T-helper 1 cell treated with Interleukin-12 subunit alpha and Interleukin-12 subunit beta and Interleukin-4 antibody, amounts not matched to agents 30 μg/mL and 1 μg/mL, for 36 hours (primary cell): ENCODE measurements around the gene NFYA.
"Not testable (repeated sequence)": the region's sequence is repeated elsewhere in the genome, so short reads cannot be mapped to it uniquely, and the experiment has no call there.

Experiments
- H3K27ac Mint-ChIP-seq: one replicate; pipeline ENCODE4 v1.8.0; 2021; ENCODE audit warnings: mild to moderate bottlenecking, mixed read lengths
- H3K27me3 Mint-ChIP-seq: one replicate; pipeline ENCODE4 v1.8.0; 2021; ENCODE audit warnings: low read depth, mixed read lengths
- H3K36me3 Mint-ChIP-seq: one replicate; pipeline ENCODE4 v1.8.0; 2021; ENCODE audit warnings: low read depth, mixed read lengths
- H3K4me1 Mint-ChIP-seq: one replicate; pipeline ENCODE4 v1.8.0; 2021; ENCODE audit warnings: low read depth, mixed read lengths
- H3K4me3 Mint-ChIP-seq: one replicate; pipeline ENCODE4 v1.8.0; 2021; ENCODE audit warnings: mild to moderate bottlenecking, moderate library complexity, mixed read lengths
- H3K9me3 Mint-ChIP-seq: one replicate; pipeline ENCODE4 v1.8.0; 2021; ENCODE audit warnings: mixed read lengths

NFYA gene

DNA sequence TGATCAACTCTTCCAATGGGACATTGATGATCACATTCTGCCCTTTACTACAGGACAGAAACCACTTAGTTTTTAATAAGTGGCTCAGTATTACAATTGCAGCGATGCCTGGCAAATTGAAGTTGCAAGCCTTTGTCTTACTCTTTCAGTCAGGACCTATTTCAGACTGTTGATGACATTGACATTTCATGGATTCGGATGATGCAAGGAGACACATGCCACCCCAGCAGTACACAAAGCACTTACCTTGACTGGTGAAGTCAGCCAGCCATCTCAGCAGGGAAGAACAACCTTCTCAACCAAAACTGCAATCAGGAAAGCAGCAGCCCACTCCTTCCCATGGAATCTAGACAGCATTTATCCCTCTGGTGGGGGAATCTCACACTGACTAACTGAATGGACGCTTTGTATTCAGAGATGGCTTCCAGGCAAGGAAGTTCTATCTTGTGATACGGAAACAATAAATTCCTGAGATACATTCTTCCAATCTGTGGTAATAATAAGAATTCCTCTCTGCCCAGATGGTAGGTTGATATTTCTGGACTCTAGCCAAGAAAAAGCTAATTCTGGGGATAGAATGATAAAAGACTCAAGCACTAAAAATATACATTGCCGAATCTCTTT, 24.8 kb downstream of the NFYA start:
- H3K9me3 Mint-ChIP-seq: no peaks in the 10 kb centered on the region
- no peaks in the 10 kb centered on the region for H3K27me3 Mint-ChIP-seq
- H3K4me3 Mint-ChIP-seq: no peak overlapping the region
- H3K27ac Mint-ChIP-seq: no peak overlapping the region
- H3K4me1 Mint-ChIP-seq: peaks cover 2% of the 10 kb centered on the region
- peaks cover 58% of the 10 kb centered on the region for H3K36me3 Mint-ChIP-seq

DNA sequence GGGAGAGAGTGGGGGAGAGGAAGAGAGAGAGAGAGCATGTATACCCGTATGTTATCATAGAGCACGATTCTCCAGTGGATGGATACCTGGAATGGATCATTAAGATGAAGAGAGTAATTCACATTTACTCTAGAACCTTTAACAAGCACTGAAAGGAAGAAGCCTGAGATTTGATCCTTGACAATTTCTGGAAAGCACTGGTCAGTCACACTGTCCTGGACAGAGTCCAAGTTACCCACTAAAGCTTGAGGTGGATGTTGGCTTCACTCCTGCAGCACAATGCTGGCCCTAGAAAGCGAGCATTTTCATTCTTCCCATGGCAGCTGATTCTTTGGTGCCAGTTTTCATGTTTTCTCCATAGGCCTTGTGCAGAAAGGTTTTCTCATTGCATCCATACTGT, 25.6 kb downstream of the NFYA start:
- Mint-ChIP-seq H3K4me3 (no peak overlapping the region), H3K27ac (no peak overlapping the region), H3K9me3 (no peaks in the 10 kb centered on the region), H3K27me3 (no peaks in the 10 kb centered on the region), H3K4me1 (peaks cover 2% of the 10 kb centered on the region), H3K36me3 (peaks cover 57% of the 10 kb centered on the region)

DNA sequence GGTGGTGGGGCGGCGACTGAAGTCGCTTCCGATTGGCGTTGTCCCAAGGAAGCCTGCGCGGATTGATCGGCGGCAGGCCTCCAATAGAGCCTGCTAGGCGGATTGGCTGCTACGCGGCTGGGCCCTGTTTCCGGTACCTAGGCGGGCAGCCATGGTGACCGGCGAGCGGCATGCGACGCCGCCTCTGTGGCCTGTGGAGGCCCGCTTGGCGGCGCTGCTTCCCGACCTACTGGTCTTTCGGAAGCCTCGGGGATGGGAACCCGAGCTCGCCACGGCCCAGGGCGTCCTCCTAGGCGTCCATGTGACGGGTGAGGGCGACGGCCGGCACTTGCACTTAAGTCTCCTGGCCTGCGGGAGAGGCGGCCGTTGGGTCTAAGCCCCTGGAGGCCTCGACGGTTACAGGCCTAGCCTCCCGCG, 28.1 kb downstream of the NFYA start:
- Mint-ChIP-seq H3K27me3 (no peaks in the 10 kb centered on the region), H3K27ac (no peak overlapping the region), H3K4me1 (no peaks in the 10 kb centered on the region), H3K4me3 (no peak overlapping the region), H3K9me3 (no peaks in the 10 kb centered on the region), H3K36me3 (peaks cover 40% of the 10 kb centered on the region)

DNA sequence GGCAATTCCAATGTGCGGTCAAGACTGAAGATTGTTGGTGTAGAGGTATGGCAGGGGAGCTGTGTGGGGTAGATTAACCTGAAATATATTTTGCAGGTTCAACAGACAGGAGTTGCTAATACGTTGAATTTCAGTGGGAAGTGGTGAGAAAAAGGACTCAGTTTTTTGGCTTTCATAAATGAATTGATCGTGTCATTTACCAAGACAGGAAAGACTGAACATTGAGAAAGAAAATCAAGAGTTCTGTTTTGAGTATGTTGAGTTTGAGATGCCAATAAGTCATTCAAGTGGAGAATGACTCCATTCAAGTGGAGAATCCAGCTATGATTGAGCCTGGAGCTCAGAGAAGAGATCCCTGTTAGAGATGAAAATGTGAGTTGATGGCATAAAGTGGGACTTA, 31.1 kb downstream of the NFYA start:
- Mint-ChIP-seq H3K4me1 (no peaks in the 10 kb centered on the region), H3K4me3 (no peak overlapping the region), H3K27me3 (no peaks in the 10 kb centered on the region), H3K9me3 (no peaks in the 10 kb centered on the region), H3K27ac (no peak overlapping the region), H3K36me3 (peaks cover 15% of the 10 kb centered on the region)

DNA sequence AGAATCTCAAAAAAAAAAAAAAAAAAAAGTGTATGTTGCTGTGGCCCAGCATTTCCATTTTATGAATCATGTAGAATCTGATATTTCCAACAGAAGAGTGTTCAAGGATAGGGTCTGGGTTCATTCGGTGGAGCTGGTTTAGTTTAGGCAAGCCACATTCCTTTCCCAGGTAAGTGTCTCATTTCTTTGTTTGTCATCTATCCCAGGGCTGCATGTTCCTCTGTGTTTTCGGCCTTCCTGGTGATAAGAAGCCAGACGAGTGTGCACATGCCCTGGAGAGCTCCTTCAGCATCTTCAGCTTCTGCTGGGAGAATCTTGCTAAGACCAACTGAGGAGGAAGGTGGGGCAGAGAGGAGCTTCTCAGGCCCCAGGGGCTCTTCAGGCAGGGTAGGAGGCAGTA, 38.2 kb downstream of the NFYA start:
- no peaks in the 10 kb centered on the region for H3K4me1 Mint-ChIP-seq
- H3K27ac Mint-ChIP-seq: peak overlapping the region; percentile 47
- H3K9me3 Mint-ChIP-seq: no peaks in the 10 kb centered on the region
- H3K36me3 Mint-ChIP-seq: no peaks in the 10 kb centered on the region
- H3K4me3 Mint-ChIP-seq: no peak overlapping the region
- no peaks in the 10 kb centered on the region for H3K27me3 Mint-ChIP-seq

DNA sequence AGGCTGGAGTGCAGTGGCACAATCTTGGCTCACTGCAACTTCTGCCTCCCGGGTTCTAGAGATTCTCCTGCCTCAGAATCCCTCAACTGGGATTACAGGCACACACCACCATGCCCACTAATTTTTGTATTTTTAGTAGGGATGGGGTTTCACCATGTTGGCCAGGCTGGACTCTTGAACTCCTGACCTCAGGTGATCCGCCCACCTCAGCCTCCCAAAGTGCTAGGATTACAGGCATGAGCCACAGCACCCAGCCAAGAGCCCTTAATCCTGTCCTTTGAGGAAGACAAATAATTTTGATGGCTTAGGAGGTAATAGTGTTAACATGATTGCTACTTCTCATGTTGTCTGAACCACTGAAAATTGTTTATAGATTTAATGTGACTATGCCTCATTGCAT, 42.3 kb downstream of the NFYA start:
- H3K4me3 Mint-ChIP-seq, H3K36me3 Mint-ChIP-seq, H3K27ac Mint-ChIP-seq, H3K27me3 Mint-ChIP-seq, H3K9me3 Mint-ChIP-seq, H3K4me1 Mint-ChIP-seq: not testable (repeated sequence)

DNA sequence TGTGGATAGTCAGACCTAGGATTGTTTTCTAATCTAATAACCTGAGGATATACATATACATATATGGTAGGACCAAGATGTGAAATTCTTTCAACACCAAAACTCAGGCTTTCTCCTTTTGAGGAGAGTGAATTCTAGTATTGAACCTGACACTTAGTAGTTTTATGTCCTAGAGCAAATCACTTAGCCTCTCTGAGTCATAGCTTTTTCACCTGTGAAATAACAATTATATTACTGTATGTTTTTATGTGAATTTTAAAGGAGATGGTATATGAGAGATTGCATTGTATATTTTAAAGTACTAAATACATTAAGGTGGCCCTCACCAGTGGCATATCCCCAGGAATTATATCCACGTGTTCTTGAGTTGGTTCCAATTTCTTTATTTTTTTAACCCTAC, 46.7 kb downstream of the NFYA start:
- Mint-ChIP-seq H3K9me3 (no peaks in the 10 kb centered on the region), H3K27ac (no peak overlapping the region), H3K4me1 (no peaks in the 10 kb centered on the region), H3K27me3 (no peaks in the 10 kb centered on the region), H3K4me3 (no peak overlapping the region), H3K36me3 (peaks cover 15% of the 10 kb centered on the region)

DNA sequence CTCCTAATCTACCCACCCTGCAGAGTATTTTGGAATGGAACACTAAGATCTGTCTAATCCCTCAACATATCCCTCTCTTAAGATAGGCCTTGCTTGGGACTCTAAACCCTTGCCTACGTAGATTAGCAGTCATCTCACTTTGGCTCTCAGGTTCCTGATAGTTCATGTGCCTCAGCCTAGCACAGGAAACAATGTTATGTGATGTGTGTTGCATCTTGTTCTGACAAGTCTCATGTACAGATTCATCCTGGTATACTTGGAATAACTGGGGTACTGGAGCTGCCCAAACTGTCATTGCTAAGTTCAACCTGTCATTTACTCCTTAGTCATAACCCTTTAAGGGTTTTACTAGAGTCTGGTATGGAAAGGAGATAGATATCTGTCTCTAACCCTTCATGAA, 47.3 kb downstream of the NFYA start:
- H3K27me3 Mint-ChIP-seq: no peaks in the 10 kb centered on the region
- no peaks in the 10 kb centered on the region for H3K9me3 Mint-ChIP-seq
- H3K27ac Mint-ChIP-seq: no peak overlapping the region
- no peak overlapping the region for H3K4me3 Mint-ChIP-seq
- no peaks in the 10 kb centered on the region for H3K4me1 Mint-ChIP-seq
- peaks cover 15% of the 10 kb centered on the region for H3K36me3 Mint-ChIP-seq

DNA sequence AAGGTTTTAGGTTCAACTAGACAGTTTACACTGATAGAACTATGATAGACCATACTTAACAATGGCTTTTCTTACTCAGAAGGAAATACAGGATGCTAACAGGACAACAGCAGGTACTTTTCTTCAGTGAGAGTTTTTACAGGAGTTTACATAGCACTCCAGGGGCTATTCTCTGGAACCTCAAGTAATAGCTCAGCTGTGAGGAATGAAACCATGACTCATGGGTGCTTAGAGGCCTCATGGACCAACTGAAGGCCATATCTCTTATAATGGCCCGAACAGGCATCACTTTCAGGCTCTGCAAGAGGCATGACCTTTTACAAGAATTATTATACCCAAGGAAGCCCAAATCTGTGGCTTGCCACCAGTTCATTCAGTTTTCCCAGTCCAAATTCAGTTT, 49.6 kb downstream of the NFYA start:
- Mint-ChIP-seq H3K36me3 (peaks cover 16% of the 10 kb centered on the region), H3K27me3 (no peaks in the 10 kb centered on the region), H3K4me1 (no peaks in the 10 kb centered on the region), H3K27ac (no peak overlapping the region), H3K9me3 (no peaks in the 10 kb centered on the region), H3K4me3 (no peak overlapping the region)

DNA sequence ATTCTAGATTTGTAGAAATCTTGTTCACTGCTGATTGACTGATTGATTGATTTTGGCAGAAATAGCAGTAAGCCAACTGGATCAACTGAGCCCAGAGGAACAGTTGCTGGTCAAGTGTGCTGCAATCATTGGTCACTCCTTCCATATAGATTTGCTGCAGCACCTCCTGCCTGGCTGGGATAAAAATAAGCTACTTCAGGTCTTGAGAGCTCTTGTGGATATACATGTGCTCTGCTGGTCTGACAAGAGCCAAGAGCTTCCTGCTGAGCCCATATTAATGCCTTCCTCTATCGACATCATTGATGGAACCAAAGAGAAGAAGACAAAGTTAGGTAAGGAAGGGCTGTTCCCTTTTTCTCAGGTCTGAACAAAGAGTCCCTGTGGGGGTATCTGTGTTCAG, 50.1 kb downstream of the NFYA start:
- Mint-ChIP-seq H3K4me1 (no peaks in the 10 kb centered on the region), H3K36me3 (peaks cover 13% of the 10 kb centered on the region), H3K27me3 (no peaks in the 10 kb centered on the region), H3K4me3 (no peak overlapping the region), H3K9me3 (no peaks in the 10 kb centered on the region), H3K27ac (no peak overlapping the region)

DNA sequence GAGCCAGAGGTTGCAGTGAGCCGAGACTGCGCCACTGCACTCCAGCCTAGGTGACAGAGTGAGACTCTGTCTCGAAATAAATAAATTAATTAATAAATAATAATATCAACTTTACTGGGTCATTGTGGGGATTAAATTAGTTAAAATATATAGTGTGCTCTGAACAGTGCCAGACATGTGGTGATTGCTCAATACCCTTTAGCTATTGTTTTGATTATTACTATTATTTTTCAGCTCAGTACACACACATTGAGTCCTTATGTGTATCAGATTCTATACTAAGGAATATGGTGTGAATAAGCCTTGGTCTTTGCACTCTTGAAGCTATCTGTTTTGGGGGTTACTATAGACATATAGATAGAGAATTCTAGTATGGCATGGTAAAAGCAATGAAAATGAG, 52.5 kb downstream of the NFYA start:
- Mint-ChIP-seq H3K36me3 (peaks cover 16% of the 10 kb centered on the region), H3K4me3 (no peak overlapping the region), H3K4me1 (no peaks in the 10 kb centered on the region), H3K9me3 (no peaks in the 10 kb centered on the region), H3K27me3 (no peaks in the 10 kb centered on the region), H3K27ac (no peak overlapping the region)

DNA sequence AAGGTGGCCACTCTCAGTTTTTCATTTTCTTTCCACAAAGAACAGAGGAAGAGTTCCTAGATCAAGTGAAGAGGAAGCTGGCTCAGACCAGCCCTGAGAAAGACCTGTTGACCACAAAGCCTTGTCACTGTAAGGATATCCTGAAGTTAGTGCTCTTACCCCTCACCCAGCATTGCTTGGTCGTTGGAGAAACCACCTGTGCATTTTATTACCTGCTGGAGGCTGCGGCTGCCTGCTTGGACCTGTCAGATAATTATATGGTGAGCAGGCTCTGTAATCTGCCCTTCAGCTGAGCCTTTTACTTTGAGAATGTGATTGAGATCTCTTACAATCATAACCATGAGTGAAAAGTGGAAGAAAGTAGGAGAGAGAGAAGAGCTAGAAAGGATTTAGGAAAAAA, 59.5 kb downstream of the NFYA start:
- H3K9me3 Mint-ChIP-seq: no peaks in the 10 kb centered on the region
- peaks cover 2% of the 10 kb centered on the region for H3K4me1 Mint-ChIP-seq
- peaks cover 6% of the 10 kb centered on the region for H3K36me3 Mint-ChIP-seq
- no peaks in the 10 kb centered on the region for H3K27me3 Mint-ChIP-seq
- no peak overlapping the region for H3K27ac Mint-ChIP-seq
- no peak overlapping the region for H3K4me3 Mint-ChIP-seq

DNA sequence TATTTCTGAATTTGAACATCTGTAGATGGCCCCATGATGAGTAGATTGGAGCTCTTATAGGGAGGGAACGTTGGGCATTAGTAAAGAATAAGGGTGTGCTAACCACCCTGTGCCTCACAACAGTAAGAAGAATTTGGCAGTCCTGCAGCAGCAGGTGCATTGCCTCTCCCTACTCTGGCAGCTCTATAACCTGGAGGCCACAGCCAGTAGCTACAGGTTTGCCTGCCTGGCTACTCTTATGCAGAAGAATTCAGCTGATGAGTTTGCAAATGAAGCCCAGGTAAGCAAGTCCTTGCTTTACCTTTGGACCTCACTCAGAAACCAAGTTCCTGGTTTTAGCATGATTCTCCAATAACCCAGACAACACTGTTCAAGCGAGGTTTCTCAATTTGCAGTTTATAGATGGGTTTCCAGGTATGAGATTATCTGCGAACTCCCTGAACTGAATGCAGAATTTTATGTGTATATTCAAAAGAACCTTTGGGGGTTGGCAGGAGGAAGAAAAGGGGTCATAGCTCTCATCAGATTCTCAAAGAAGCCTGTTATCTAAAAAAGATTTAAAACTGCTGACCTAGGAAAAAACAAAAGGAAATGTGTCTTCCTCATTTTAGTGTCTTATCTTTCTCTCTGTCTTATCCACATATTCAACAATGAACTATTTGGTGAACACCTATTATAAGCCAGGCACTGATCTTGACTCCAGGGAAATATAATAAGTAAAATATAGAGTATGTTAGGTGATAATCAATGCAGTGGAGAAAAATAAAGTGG, 62.5 kb downstream of the NFYA start:
- Mint-ChIP-seq H3K4me3 (no peak overlapping the region), H3K4me1 (peaks cover 2% of the 10 kb centered on the region), H3K27me3 (no peaks in the 10 kb centered on the region), H3K27ac (no peak overlapping the region), H3K36me3 (no peaks in the 10 kb centered on the region), H3K9me3 (no peaks in the 10 kb centered on the region)

DNA sequence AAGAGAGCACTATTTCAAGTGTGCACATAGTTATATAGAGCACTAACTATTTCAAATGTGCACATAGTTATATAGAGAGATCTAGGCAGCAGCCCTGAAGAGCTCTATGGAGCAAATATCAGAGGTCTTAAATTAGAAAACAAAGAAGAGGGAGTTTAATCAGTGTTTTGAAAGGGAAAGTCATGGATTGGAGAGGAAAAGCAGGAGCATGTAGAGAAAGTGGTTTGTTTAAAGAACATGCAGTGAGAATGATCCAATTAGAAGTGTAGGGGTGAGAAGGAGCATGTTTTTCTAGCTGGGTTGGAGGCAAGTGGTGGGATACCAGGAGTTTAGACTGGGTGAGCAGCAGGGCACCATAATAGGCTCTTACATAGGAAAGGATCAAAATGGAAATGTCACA, 64.1 kb downstream of the NFYA start:
- no peak overlapping the region for H3K4me3 Mint-ChIP-seq
- peaks cover 5% of the 10 kb centered on the region for H3K36me3 Mint-ChIP-seq
- no peaks in the 10 kb centered on the region for H3K27me3 Mint-ChIP-seq
- H3K9me3 Mint-ChIP-seq: no peaks in the 10 kb centered on the region
- H3K4me1 Mint-ChIP-seq: peaks cover 2% of the 10 kb centered on the region
- H3K27ac Mint-ChIP-seq: no peak overlapping the region

DNA sequence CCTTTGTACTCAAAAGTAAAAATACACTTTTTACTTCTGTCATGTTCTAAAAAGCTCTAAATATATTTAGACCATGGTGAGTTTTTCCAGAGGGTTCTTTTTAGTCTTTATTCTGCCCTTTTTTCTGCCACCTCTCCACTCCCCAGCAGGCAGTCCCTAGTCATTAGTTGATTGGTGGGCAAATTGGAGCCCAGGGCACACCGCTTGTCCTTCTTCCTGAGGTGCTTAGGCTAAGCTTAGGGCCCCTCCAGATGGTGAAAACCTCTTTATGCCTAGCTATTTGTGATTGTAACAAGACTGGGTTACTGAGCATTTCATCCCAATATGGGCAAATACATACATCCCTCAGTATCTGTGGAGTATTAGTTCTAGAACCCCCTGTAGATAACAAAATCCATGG, 75.1 kb downstream of the NFYA start:
- Mint-ChIP-seq H3K36me3 (peaks cover 8% of the 10 kb centered on the region), H3K27me3 (peaks cover 4% of the 10 kb centered on the region), H3K4me3 (peak overlapping the region; percentile 2), H3K9me3 (no peaks in the 10 kb centered on the region), H3K27ac (no peak overlapping the region), H3K4me1 (peaks cover 15% of the 10 kb centered on the region)
